K562 (cell line): Measurements from ENCODE around the gene WIPF3. TPM values are rescaled to one million over a fixed set of nuclear protein-coding genes. Genes with fewer than 3 reads are reported as not detected.

Source experiments
- ATAC-seq: fragments of 200-7000 bp; cut with Tn5 transposase; 3 replicates; pipeline ENCODE4 v1.9.1; 2020; ENCODE audit warnings: moderate library complexity
- BruUV-seq: library from RNA; stranded (reverse); fragments of 400-500 nt; replicated peaks from 2 replicates; lab custom pipeline; 2021; lab: Mats Ljungman, UMichigan
- CTCF ChIA-PET: fragments of 300-600 bp; formaldehyde crosslinking; extraction: SDS; loops from one replicate; lab custom pipeline; 2021; ENCODE audit warnings: low intra/inter-chr PET ratio; lab: Yijun Ruan, JAX
- POLR2A ChIA-PET: fragments of 300-600, 350-650 bp; sonication (Branson Sonifier 250); formaldehyde crosslinking; extraction: SDS; loops from one replicate; lab custom pipeline; 2021; ENCODE audit warnings: antibody characterized with exemption, inconsistent platforms; lab: Yijun Ruan, JAX
- DNase-seq, 4 experiments: peaks; one replicate each; pipeline versions ENCODE4 v3.0.0 to v3.0.0-alpha.2; 2011 to 2018; ENCODE audit warnings: low spot score in 3 of 4, mixed read lengths in 3 of 4; ENCODE audit errors: extremely low read depth in 1 of 4
- FAIRE-seq: peaks from 2 replicates; lab custom pipeline; 2011; peaks lifted over from hg19 to GRCh38; lab: Jason Lieb, UNC
- H2AFZ ChIP-seq: 2 replicates; pipeline ENCODE4 v1.6.0; 2011; ENCODE audit warnings: low read depth, low read length, control low read depth, inconsistent platforms
- H3K27ac ChIP-seq: fragments of 200-600 bp; 3 replicates; pipeline ENCODE4 v1.8.0; 2011; ENCODE audit warnings: low read depth, mild to moderate bottlenecking, control low read depth, inconsistent platforms, low read length, moderate library complexity, mixed read lengths; ENCODE audit errors: extremely low read depth
- H3K27me3 ChIP-seq, 2 experiments: fragments of 300-600 bp in 1 of 2; 2 replicates in 1 of 2; 3 replicates in 1 of 2; pipeline versions ENCODE4 v1.6.0 to v1.8.0; 2011; ENCODE audit warnings: inconsistent platforms in 2 of 2, low read length in 2 of 2, mild to moderate bottlenecking in 1 of 2, mixed read lengths in 1 of 2, moderate library complexity in 1 of 2; ENCODE audit not compliant: control insufficient read depth in 2 of 2, insufficient read depth in 2 of 2
- H3K36me3 ChIP-seq: fragments of 300-600 bp; 3 replicates; pipeline ENCODE4 v1.8.0; 2011; ENCODE audit warnings: mild to moderate bottlenecking, low read length, inconsistent platforms; ENCODE audit not compliant: control insufficient read depth, insufficient read depth
- H3K4me1 ChIP-seq, 2 experiments: fragments of 200-600 bp in 1 of 2; replicated peaks in 1 of 2; 2 replicates in 1 of 2; 3 replicates in 1 of 2; pipeline versions ENCODE4 v1.5.1 to v1.8.0; 2011; ENCODE audit warnings: inconsistent platforms in 2 of 2, low read length in 2 of 2, mild to moderate bottlenecking in 1 of 2, mixed read lengths in 1 of 2, moderate library complexity in 1 of 2; ENCODE audit not compliant: control insufficient read depth in 2 of 2, insufficient read depth in 2 of 2
- H3K4me2 ChIP-seq: 2 replicates; pipeline ENCODE4 v1.6.1; 2011; ENCODE audit warnings: low read length, control low read depth, inconsistent platforms, mixed read lengths; ENCODE audit not compliant: insufficient read depth
- H3K4me3 ChIP-seq: fragments of 200-600 bp; sonication (generic), shearing (Covaris generic); 2 replicates; pipeline ENCODE4 v1.5.1; 2016; ENCODE audit warnings: control low read depth, inconsistent platforms
- H3K79me2 ChIP-seq: fragments of 200-600 bp; 3 replicates; pipeline ENCODE4 v1.8.0; 2011; ENCODE audit warnings: low read length, inconsistent platforms; ENCODE audit not compliant: control insufficient read depth, insufficient read depth
- H3K9ac ChIP-seq, 2 experiments: 2 replicates each; pipeline versions ENCODE4 v1.6.0 to v1.6.1; 2011; ENCODE audit warnings: low read depth in 2 of 2, low read length in 2 of 2, control low read depth in 1 of 2, inconsistent platforms in 1 of 2, mild to moderate bottlenecking in 1 of 2, mixed read lengths in 1 of 2; ENCODE audit not compliant: insufficient read depth in 1 of 2
- H3K9me1 ChIP-seq: one replicate; pipeline ENCODE4 v1.6.0; 2011; ENCODE audit warnings: inconsistent platforms, mild to moderate bottlenecking, low read length, moderate library complexity; ENCODE audit not compliant: control insufficient read depth, insufficient read depth
- H3K9me3 ChIP-seq: replicated peaks from 2 replicates; pipeline ENCODE4 v1.5.1; 2011; ENCODE audit warnings: low read depth, low read length, inconsistent platforms; ENCODE audit not compliant: control insufficient read depth, insufficient read depth
- H4K20me1 ChIP-seq: replicated peaks from 2 replicates; pipeline ENCODE4 v1.6.1; 2011; ENCODE audit warnings: low read length, inconsistent platforms, mixed read lengths; ENCODE audit not compliant: control insufficient read depth, insufficient read depth
- CXXC5 ChIP-seq: fragments of 250-450 bp; sonication (Bioruptor Pico); IDR thresholded peaks from 2 replicates; pipeline ENCODE4 v1.8.0; 2022; ENCODE audit warnings: inconsistent platforms, mild to moderate bottlenecking, moderate library complexity
- HMBOX1 ChIP-seq: sonication (generic); IDR thresholded peaks from 2 replicates; pipeline ENCODE4 v1.6.1; 2016
- TRIM24 ChIP-seq, 2 experiments: fragments of 450-650 bp; IDR thresholded peaks; 2 replicates each; pipeline ENCODE4 v1.6.1; 2016
- ZBTB5 ChIP-seq: fragments of 450-650 bp; IDR thresholded peaks from 2 replicates; pipeline ENCODE4 v1.6.1; 2017; ENCODE audit warnings: antibody characterized with exemption
- ZNF354B ChIP-seq: fragments of 250-450 bp; sonication (Bioruptor Pico); IDR thresholded peaks from 2 replicates; pipeline ENCODE4 v1.4.0; 2020
- WGBS: fragments of 100-300 bp; shearing (Covaris generic); methylation state at CpG from one replicate; pipeline ENCODE4 v1.1.6; 2016; ENCODE audit warnings: low coverage, mixed read lengths; ENCODE audit not compliant: insufficient coverage; ENCODE audit errors: missing lambda C conversion rate; 5-methylcytosine and 5-hydroxymethylcytosine counted together
- in situ Hi-C: fragments of 300-500 bp; cut with MboI; formaldehyde crosslinking; loops from 4 replicates; pipeline ENCODE4 v1.15.0; 2018; ENCODE audit warnings: inconsistent platforms, mixed read lengths
- intact Hi-C: fragments of 100-400 bp; cut with micrococcal nuclease; formaldehyde crosslinking; loops from 2 replicates; pipeline ENCODE4 v1.14.2; 2022
- polyA plus RNA-seq, 8 experiments: library from polyadenylated mRNA; depleted of rRNA in 4 of 8; stranded (reverse) in 5 of 8; unstranded in 3 of 8; fragments of >200 nt; fragmentation: Nextera tagmentation in 2 of 8; fragmentation: Illumina TruSeq in 1 of 8; extraction: Ambion mirVana in 2 of 8; extraction: Trizol in 1 of 8; gene quantifications; 2 replicates each; pipeline versions ENCODE4 v1.2.1 to v1.2.3, GENCODE V29; 2011 to 2014; ENCODE audit warnings: inconsistent platforms in 1 of 8, missing spikeins in 1 of 8
- total RNA-seq, 7 experiments: library from RNA; depleted of rRNA in 6 of 7; stranded (reverse); fragments of >200 nt in 6 of 7; fragmentation: Illumina TruSeq in 2 of 7; extraction: Trizol in 2 of 7; gene quantifications; 2 replicates each; pipeline versions ENCODE4 v1.2.1 to v1.2.3, GENCODE V29; 2011 to 2021; ENCODE audit warnings: low replicate concordance in 1 of 7

WIPF3 gene
- total and polyA plus RNA-seq, 9 of the 15 experiments (the other 6 are each of a cell fraction or from before 2014, with no cell fraction given), result 0.18 to 3.2 (median 1.7) TPM

- Histone ChIP-seq H3K27me3 (no peaks in the 10 kb centered on the region), H3K27ac (no peak overlapping the region), H4K20me1 (peaks cover 4% of the 10 kb centered on the region; the same call in 1 of the 2 replicates), H3K9me3 (no peaks in the 10 kb centered on the region), H3K9me1 (no peaks in the 10 kb centered on the region), H3K9ac (no peak overlapping the region), H3K4me3 (no peak overlapping the region), H3K79me2 (no peaks in the 10 kb centered on the region), H3K36me3 (no peaks in the 10 kb centered on the region), H3K4me1 (peaks cover 7 to 14% of the 10 kb centered on the region in 2 experiments; a peak in 4 of 5 replicates), H3K4me2 (no peak overlapping the region), H2AFZ (no peak overlapping the region)
- BruUV-seq, result no TSS peak
- 60% methylated on average over 4 of the region's 4 CpGs for WGBS
- FAIRE-seq (no peak), DNase-seq (no peak), ATAC-seq (no peak)
- TF ChIP-seq CXXC5 (CRISPR knock-in tag), result no peak
- no peak for TF ChIP-seq TRIM24 (IDR thresholded peaks at IDR 0.05)
- CTCF ChIA-PET, result no interaction called here
- POLR2A ChIA-PET, result interaction anchor here (1.2 kb wide), 1 partner anchor 50 kb away, joined by 3 read pairs; no protein-coding TSS in a partner anchor
- intact Hi-C loops (no loop called here), in situ Hi-C loops (no loop called here)
Observed at GRCh38 chr7:29843726-29844125, 37.4 kb downstream of the WIPF3 start.

GRCh38 chr7:29844559-29844958, 38.3 kb downstream of the WIPF3 start:
- Histone ChIP-seq H3K9me3 (no peaks in the 10 kb centered on the region), H3K4me1 (peaks cover 7 to 14% of the 10 kb centered on the region in 2 experiments; a peak in 4 of 5 replicates), H3K36me3 (no peaks in the 10 kb centered on the region), H3K9me1 (no peaks in the 10 kb centered on the region), H3K27ac (no peak overlapping the region), H2AFZ (no peak overlapping the region), H3K9ac (no peak overlapping the region), H3K4me2 (no peak overlapping the region), H3K4me3 (no peak overlapping the region), H4K20me1 (peaks cover 4% of the 10 kb centered on the region; the same call in 1 of the 2 replicates), H3K79me2 (no peaks in the 10 kb centered on the region), H3K27me3 (no peaks in the 10 kb centered on the region)
- ChIA-PET CTCF (no interaction called here), POLR2A (no interaction called here)
- TF ChIP-seq ZBTB5, result no peak
- no peak for TF ChIP-seq ZNF354B (CRISPR knock-in tag)
- TF ChIP-seq HMBOX1, result peak; percentile 45; the same call in 1 of the 2 replicates
- ATAC-seq (no peak; the same call in 1 of the 3 replicates), DNase-seq (no peak), FAIRE-seq (no peak)
- in situ Hi-C loops (no loop called here), intact Hi-C loops (no loop called here)
- no TSS peak for BruUV-seq
- 57% methylated on average over 9 of the region's 9 CpGs for WGBS
